K562 (cell line): ENCODE data around the gene GNAZ. TPM values are rescaled to one million over a fixed set of nuclear protein-coding genes. Genes with fewer than 3 reads are reported as not detected.

ENCODE experiments used
- COPS2 ChIP-seq: fragments of 450-650 bp; conservative IDR thresholded peaks from 2 replicates; pipeline ENCODE4 v1.6.1; 2016; ENCODE audit warnings: mild to moderate bottlenecking, moderate library complexity
- CREM ChIP-seq: IDR thresholded peaks from 2 replicates; pipeline ENCODE4 v1.6.1; 2014; ENCODE audit warnings: antibody characterized with exemption, low read depth
- FOXJ2 ChIP-seq: fragments of 200-800 bp; sonication (Bioruptor generic); IDR thresholded peaks from 2 replicates; pipeline ENCODE4 v1.6.1; 2016; ENCODE audit warnings: missing genetic modification characterization, missing compliant biosample characterization
- GABPB1 ChIP-seq: sonication (generic); formaldehyde crosslinking; IDR thresholded peaks from 2 replicates; pipeline ENCODE4 v1.8.0; 2022; ENCODE audit warnings: mild to moderate bottlenecking, missing genetic modification reagents
- KDM1A ChIP-seq, 2 experiments: fragments of 450-650 bp; IDR thresholded peaks; 2 replicates each; pipeline ENCODE4 v1.6.1; 2016; ENCODE audit warnings: mild to moderate bottlenecking in 2 of 2
- MTF1 ChIP-seq: fragments of 250-450 bp; sonication (Bioruptor Pico); IDR thresholded peaks from 2 replicates; pipeline ENCODE4 v1.9.0; 2021; ENCODE audit warnings: moderate library complexity, mild to moderate bottlenecking, inconsistent platforms, borderline replicate concordance
- PYGO2 ChIP-seq: fragments of 450-650 bp; IDR thresholded peaks from 2 replicates; pipeline ENCODE4 v1.6.1; 2016; ENCODE audit warnings: mild to moderate bottlenecking, missing genetic modification characterization, moderate library complexity, missing compliant biosample characterization
- RAD21 ChIP-seq, 2 experiments: fragments of 250-450 bp in 1 of 2; fragments of 450-650 bp in 1 of 2; sonication (Bioruptor Pico) in 1 of 2; formaldehyde crosslinking in 1 of 2; IDR thresholded peaks in 1 of 2; conservative IDR thresholded peaks in 1 of 2; 2 replicates each; pipeline versions ENCODE4 v1.4.0 to v1.8.0; 2020 to 2022; ENCODE audit warnings: mild to moderate bottlenecking in 2 of 2, moderate library complexity in 1 of 2
- RB1 ChIP-seq: fragments of 450-650 bp; IDR thresholded peaks from 2 replicates; pipeline ENCODE4 v1.6.1; 2017; ENCODE audit warnings: low read depth, mild to moderate bottlenecking
- SLC30A9 ChIP-seq: fragments of 250-450 bp; sonication (Bioruptor Pico); IDR thresholded peaks from 2 replicates; pipeline ENCODE4 v1.8.0; 2022; ENCODE audit warnings: mild to moderate bottlenecking, moderate library complexity
- STAT5A ChIP-seq: IDR thresholded peaks from 2 replicates; pipeline ENCODE4 v1.6.1; 2012; ENCODE audit warnings: low read length, inconsistent platforms, borderline replicate concordance
- XRCC5 ChIP-seq: fragments of 200-400 bp; formaldehyde crosslinking; IDR thresholded peaks from 2 replicates; pipeline ENCODE4 v1.6.1; 2017; ENCODE audit warnings: low read depth, mild to moderate bottlenecking, low read length
- ZBED1 ChIP-seq: IDR thresholded peaks from 2 replicates; pipeline ENCODE4 v1.6.1; 2014
- ZNF175 ChIP-seq: fragments of 200-800 bp; sonication (Bioruptor generic); IDR thresholded peaks from 2 replicates; pipeline ENCODE4 v1.6.1; 2016; ENCODE audit warnings: low read depth, mild to moderate bottlenecking, missing genetic modification characterization, missing compliant biosample characterization
- ZNF57 ChIP-seq: fragments of 450-650 bp; formaldehyde crosslinking; IDR thresholded peaks from 2 replicates; pipeline ENCODE4 v1.4.0; 2020; ENCODE audit warnings: mild to moderate bottlenecking, moderate library complexity
- ZNF668 ChIP-seq: fragments of 250-450 bp; sonication (Bioruptor Pico); IDR thresholded peaks from 2 replicates; pipeline ENCODE4 v1.8.0; 2022; ENCODE audit warnings: mild to moderate bottlenecking, inconsistent platforms
- ZZZ3 ChIP-seq: fragments of 450-650 bp; IDR thresholded peaks from 2 replicates; pipeline ENCODE4 v1.6.1; 2016; ENCODE audit warnings: antibody characterized with exemption, mild to moderate bottlenecking, moderate library complexity
- polyA plus RNA-seq, 8 experiments: library from polyadenylated mRNA; depleted of rRNA in 4 of 8; stranded (reverse) in 5 of 8; unstranded in 3 of 8; fragments of >200 nt; fragmentation: Nextera tagmentation in 2 of 8; fragmentation: Illumina TruSeq in 1 of 8; extraction: Ambion mirVana in 2 of 8; extraction: Trizol in 1 of 8; gene quantifications; 2 replicates each; pipeline versions ENCODE4 v1.2.1 to v1.2.3, GENCODE V29; 2011 to 2014; ENCODE audit warnings: inconsistent platforms in 1 of 8, missing spikeins in 1 of 8
- total RNA-seq, 7 experiments: library from RNA; depleted of rRNA in 6 of 7; stranded (reverse); fragments of >200 nt in 6 of 7; fragmentation: Illumina TruSeq in 2 of 7; extraction: Trizol in 2 of 7; gene quantifications; 2 replicates each; pipeline versions ENCODE4 v1.2.1 to v1.2.3, GENCODE V29; 2011 to 2021; ENCODE audit warnings: low replicate concordance in 1 of 7
- TF ChIP-seq, protein P1 (sequence below): fragments of 450-650 bp; IDR thresholded peaks from 2 replicates; pipeline ENCODE4 v1.6.1; 2016; ENCODE audit warnings: mild to moderate bottlenecking, moderate library complexity

Gene GNAZ
- total and polyA plus RNA-seq, 9 of the 15 experiments (the other 6 are each of a cell fraction or from before 2014, with no cell fraction given), result 0.04 to 0.22 (median 0.13) TPM; not detected in 3

DNA sequence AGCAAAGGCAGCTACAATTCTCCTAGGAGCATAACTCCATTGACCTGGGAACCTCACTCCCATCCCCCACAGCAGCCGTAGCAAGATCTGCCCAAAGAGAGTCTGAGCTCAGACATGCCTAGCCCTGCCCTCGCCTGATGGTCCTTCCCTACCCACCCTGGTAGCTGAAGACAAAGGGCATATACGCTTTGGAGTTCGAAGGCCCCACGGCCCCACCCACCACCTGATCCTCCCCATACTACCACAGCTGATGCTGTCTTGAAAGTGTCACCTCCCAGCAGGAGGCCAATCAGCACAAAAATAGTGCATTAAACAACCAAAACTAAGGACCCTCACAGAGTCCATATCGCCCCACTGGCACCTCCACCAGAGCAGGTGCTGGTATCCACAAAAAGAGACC, 22.6 kb upstream of the GNAZ start (continued):
- no peak for TF ChIP-seq ZNF175
- TF ChIP-seq XRCC5, result no peak
- TF ChIP-seq GABPB1 (CRISPR knock-in tag), result peak; percentile 24; the same call in 1 of the 2 replicates
- no peak for TF ChIP-seq ZNF668 (CRISPR knock-in tag)
- TF ChIP-seq, protein P1, sequence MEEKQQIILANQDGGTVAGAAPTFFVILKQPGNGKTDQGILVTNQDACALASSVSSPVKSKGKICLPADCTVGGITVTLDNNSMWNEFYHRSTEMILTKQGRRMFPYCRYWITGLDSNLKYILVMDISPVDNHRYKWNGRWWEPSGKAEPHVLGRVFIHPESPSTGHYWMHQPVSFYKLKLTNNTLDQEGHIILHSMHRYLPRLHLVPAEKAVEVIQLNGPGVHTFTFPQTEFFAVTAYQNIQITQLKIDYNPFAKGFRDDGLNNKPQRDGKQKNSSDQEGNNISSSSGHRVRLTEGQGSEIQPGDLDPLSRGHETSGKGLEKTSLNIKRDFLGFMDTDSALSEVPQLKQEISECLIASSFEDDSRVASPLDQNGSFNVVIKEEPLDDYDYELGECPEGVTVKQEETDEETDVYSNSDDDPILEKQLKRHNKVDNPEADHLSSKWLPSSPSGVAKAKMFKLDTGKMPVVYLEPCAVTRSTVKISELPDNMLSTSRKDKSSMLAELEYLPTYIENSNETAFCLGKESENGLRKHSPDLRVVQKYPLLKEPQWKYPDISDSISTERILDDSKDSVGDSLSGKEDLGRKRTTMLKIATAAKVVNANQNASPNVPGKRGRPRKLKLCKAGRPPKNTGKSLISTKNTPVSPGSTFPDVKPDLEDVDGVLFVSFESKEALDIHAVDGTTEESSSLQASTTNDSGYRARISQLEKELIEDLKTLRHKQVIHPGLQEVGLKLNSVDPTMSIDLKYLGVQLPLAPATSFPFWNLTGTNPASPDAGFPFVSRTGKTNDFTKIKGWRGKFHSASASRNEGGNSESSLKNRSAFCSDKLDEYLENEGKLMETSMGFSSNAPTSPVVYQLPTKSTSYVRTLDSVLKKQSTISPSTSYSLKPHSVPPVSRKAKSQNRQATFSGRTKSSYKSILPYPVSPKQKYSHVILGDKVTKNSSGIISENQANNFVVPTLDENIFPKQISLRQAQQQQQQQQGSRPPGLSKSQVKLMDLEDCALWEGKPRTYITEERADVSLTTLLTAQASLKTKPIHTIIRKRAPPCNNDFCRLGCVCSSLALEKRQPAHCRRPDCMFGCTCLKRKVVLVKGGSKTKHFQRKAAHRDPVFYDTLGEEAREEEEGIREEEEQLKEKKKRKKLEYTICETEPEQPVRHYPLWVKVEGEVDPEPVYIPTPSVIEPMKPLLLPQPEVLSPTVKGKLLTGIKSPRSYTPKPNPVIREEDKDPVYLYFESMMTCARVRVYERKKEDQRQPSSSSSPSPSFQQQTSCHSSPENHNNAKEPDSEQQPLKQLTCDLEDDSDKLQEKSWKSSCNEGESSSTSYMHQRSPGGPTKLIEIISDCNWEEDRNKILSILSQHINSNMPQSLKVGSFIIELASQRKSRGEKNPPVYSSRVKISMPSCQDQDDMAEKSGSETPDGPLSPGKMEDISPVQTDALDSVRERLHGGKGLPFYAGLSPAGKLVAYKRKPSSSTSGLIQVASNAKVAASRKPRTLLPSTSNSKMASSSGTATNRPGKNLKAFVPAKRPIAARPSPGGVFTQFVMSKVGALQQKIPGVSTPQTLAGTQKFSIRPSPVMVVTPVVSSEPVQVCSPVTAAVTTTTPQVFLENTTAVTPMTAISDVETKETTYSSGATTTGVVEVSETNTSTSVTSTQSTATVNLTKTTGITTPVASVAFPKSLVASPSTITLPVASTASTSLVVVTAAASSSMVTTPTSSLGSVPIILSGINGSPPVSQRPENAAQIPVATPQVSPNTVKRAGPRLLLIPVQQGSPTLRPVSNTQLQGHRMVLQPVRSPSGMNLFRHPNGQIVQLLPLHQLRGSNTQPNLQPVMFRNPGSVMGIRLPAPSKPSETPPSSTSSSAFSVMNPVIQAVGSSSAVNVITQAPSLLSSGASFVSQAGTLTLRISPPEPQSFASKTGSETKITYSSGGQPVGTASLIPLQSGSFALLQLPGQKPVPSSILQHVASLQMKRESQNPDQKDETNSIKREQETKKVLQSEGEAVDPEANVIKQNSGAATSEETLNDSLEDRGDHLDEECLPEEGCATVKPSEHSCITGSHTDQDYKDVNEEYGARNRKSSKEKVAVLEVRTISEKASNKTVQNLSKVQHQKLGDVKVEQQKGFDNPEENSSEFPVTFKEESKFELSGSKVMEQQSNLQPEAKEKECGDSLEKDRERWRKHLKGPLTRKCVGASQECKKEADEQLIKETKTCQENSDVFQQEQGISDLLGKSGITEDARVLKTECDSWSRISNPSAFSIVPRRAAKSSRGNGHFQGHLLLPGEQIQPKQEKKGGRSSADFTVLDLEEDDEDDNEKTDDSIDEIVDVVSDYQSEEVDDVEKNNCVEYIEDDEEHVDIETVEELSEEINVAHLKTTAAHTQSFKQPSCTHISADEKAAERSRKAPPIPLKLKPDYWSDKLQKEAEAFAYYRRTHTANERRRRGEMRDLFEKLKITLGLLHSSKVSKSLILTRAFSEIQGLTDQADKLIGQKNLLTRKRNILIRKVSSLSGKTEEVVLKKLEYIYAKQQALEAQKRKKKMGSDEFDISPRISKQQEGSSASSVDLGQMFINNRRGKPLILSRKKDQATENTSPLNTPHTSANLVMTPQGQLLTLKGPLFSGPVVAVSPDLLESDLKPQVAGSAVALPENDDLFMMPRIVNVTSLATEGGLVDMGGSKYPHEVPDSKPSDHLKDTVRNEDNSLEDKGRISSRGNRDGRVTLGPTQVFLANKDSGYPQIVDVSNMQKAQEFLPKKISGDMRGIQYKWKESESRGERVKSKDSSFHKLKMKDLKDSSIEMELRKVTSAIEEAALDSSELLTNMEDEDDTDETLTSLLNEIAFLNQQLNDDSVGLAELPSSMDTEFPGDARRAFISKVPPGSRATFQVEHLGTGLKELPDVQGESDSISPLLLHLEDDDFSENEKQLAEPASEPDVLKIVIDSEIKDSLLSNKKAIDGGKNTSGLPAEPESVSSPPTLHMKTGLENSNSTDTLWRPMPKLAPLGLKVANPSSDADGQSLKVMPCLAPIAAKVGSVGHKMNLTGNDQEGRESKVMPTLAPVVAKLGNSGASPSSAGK, result no peak
- TF ChIP-seq SLC30A9 (CRISPR knock-in tag), result no peak
- no peak for TF ChIP-seq MTF1 (CRISPR knock-in tag)
- no peak for TF ChIP-seq ZZZ3
- no peak for TF ChIP-seq COPS2
- no peak for TF ChIP-seq CREM
- TF ChIP-seq PYGO2, result no peak
- TF ChIP-seq RAD21 (CRISPR knock-in tag; conservative IDR thresholded peaks at IDR 0.05 in 1 of 2, IDR thresholded peaks at IDR 0.05 in 1 of 2), result no peak
- TF ChIP-seq KDM1A (IDR thresholded peaks at IDR 0.05), result no peak
- TF ChIP-seq RB1, result no peak
- TF ChIP-seq ZBED1, result no peak
- no peak for TF ChIP-seq STAT5A
- TF ChIP-seq ZNF57 (CRISPR knock-in tag), result no peak
- no peak for TF ChIP-seq FOXJ2
